HEK293 (cell line): Measurements from ENCODE around the gene CFAP46.

Source experiments
- CTCF ChIA-PET: fragments of 350-600 bp; formaldehyde crosslinking; extraction: SDS; loops from one replicate; lab custom pipeline; 2021; ENCODE audit warnings: antibody characterized with exemption; lab: Yijun Ruan, JAX
- POLR2A ChIA-PET: fragments of 300-600 bp; formaldehyde crosslinking; extraction: SDS; loops from one replicate; lab custom pipeline; 2020; ENCODE audit warnings: antibody characterized with exemption, inconsistent platforms; lab: Yijun Ruan, JAX
- H3K27ac ChIP-seq: fragments of 200-500 bp; sonication (Bioruptor generic); 2 replicates; pipeline ENCODE4 v1.5.1; 2014; ENCODE audit warnings: low read depth, low read length, control low read depth, inconsistent platforms; ENCODE audit errors: extremely low read depth
- H3K36me3 ChIP-seq, 2 experiments: fragments of 200-500 bp in 1 of 2; sonication (Bioruptor generic) in 1 of 2; 1 replicate in 1 of 2; 2 replicates in 1 of 2; pipeline ENCODE4 v1.5.1; 2014 to 2017; ENCODE audit warnings: inconsistent platforms in 2 of 2, low read length in 2 of 2; ENCODE audit not compliant: control insufficient read depth in 2 of 2, insufficient read depth in 1 of 2
- H3K4me1 ChIP-seq: fragments of 200-500 bp; sonication (Bioruptor generic); 2 replicates; pipeline ENCODE4 v1.5.1; 2014; ENCODE audit warnings: mild to moderate bottlenecking, low read length, inconsistent platforms; ENCODE audit not compliant: control insufficient read depth, insufficient read depth
- H3K4me3 ChIP-seq: 2 replicates; pipeline ENCODE4 v1.5.1; 2011; ENCODE audit warnings: low read depth, mild to moderate bottlenecking, control low read depth, low read length, moderate library complexity
- H3K9me3 ChIP-seq: fragments of 200-500 bp; sonication (Bioruptor generic); 2 replicates; pipeline ENCODE4 v1.5.1; 2014; ENCODE audit warnings: low read depth, low read length, inconsistent platforms; ENCODE audit not compliant: control insufficient read depth, insufficient read depth
- HOXC10 ChIP-seq: sonication (generic); formaldehyde crosslinking; IDR thresholded peaks from 2 replicates; pipeline ENCODE4 v1.8.1; 2023; ENCODE audit warnings: mild to moderate bottlenecking, missing genetic modification reagents
- KLF1 ChIP-seq: fragments of 450-650 bp; formaldehyde crosslinking; IDR thresholded peaks from 2 replicates; pipeline ENCODE4 v1.5.1; 2016; ENCODE audit warnings: missing biosample characterization, missing genetic modification characterization
- KLF7 ChIP-seq: fragments of 450-650 bp; formaldehyde crosslinking; IDR thresholded peaks from 2 replicates; pipeline ENCODE4 v1.5.1; 2016; ENCODE audit warnings: missing biosample characterization, missing genetic modification characterization, borderline replicate concordance
- KLF9 ChIP-seq: fragments of 450-650 bp; formaldehyde crosslinking; IDR thresholded peaks from 2 replicates; pipeline ENCODE4 v1.5.1; 2016; ENCODE audit warnings: missing biosample characterization, missing genetic modification characterization, low read depth
- YY1 ChIP-seq: fragments of 450-650 bp; formaldehyde crosslinking; IDR thresholded peaks from 2 replicates; pipeline ENCODE4 v1.5.1; 2018; ENCODE audit warnings: missing biosample characterization, missing genetic modification characterization
- ZNF169 ChIP-seq: fragments of 450-650 bp; formaldehyde crosslinking; IDR thresholded peaks from 2 replicates; pipeline ENCODE4 v1.5.1; 2016; ENCODE audit warnings: missing biosample characterization, missing genetic modification characterization
- ZNF221 ChIP-seq: fragments of 450-650 bp; formaldehyde crosslinking; IDR thresholded peaks from 2 replicates; pipeline ENCODE4 v1.5.1; 2017; ENCODE audit warnings: missing biosample characterization, missing genetic modification characterization, borderline replicate concordance
- ZNF37A ChIP-seq: fragments of 450-650 bp; IDR thresholded peaks from 2 replicates; pipeline ENCODE4 v1.5.1; 2018; ENCODE audit warnings: missing biosample characterization, missing genetic modification characterization
- ZNF423 ChIP-seq: fragments of 450-650 bp; formaldehyde crosslinking; IDR thresholded peaks from 2 replicates; pipeline ENCODE4 v1.5.1; 2016; ENCODE audit warnings: missing biosample characterization, missing genetic modification characterization
- ZNF514 ChIP-seq: fragments of 450-650 bp; formaldehyde crosslinking; IDR thresholded peaks from 2 replicates; pipeline ENCODE4 v1.5.1; 2016; ENCODE audit warnings: missing biosample characterization, missing genetic modification characterization
- ZNF571 ChIP-seq: fragments of 450-650 bp; formaldehyde crosslinking; IDR thresholded peaks from 2 replicates; pipeline ENCODE4 v1.5.0; 2017; ENCODE audit warnings: missing biosample characterization, missing genetic modification characterization
- ZNF654 ChIP-seq: fragments of 450-650 bp; formaldehyde crosslinking; IDR thresholded peaks from 2 replicates; pipeline ENCODE4 v1.5.1; 2016; ENCODE audit warnings: low read depth, missing biosample characterization, missing genetic modification characterization
- ZNF768 ChIP-seq: fragments of 450-650 bp; formaldehyde crosslinking; IDR thresholded peaks from 2 replicates; pipeline ENCODE4 v1.5.1; 2018; ENCODE audit warnings: missing biosample characterization, mild to moderate bottlenecking, missing genetic modification characterization
- TF ChIP-seq, protein P1 (sequence below): fragments of 450-650 bp; formaldehyde crosslinking; IDR thresholded peaks from 2 replicates; pipeline ENCODE4 v1.5.1; 2017; ENCODE audit warnings: missing biosample characterization, missing genetic modification characterization
- TF ChIP-seq, protein P2 (sequence below): fragments of 450-650 bp; formaldehyde crosslinking; IDR thresholded peaks from 2 replicates; pipeline ENCODE4 v1.5.1; 2016; ENCODE audit warnings: missing biosample characterization, missing genetic modification characterization
- TF ChIP-seq, protein P3 (sequence below): fragments of 450-650 bp; formaldehyde crosslinking; IDR thresholded peaks from 2 replicates; pipeline ENCODE4 v1.5.1; 2016; ENCODE audit warnings: missing biosample characterization, missing genetic modification characterization
- TF ChIP-seq, protein P4 (sequence below): fragments of 450-650 bp; formaldehyde crosslinking; IDR thresholded peaks from 2 replicates; pipeline ENCODE4 v1.5.1; 2016; ENCODE audit warnings: missing biosample characterization, missing genetic modification characterization
- TF ChIP-seq, protein P5 (sequence below): fragments of 450-650 bp; IDR thresholded peaks from 2 replicates; pipeline ENCODE4 v1.5.1; 2018; ENCODE audit warnings: missing biosample characterization, mild to moderate bottlenecking, missing genetic modification characterization

CFAP46 gene

DNA sequence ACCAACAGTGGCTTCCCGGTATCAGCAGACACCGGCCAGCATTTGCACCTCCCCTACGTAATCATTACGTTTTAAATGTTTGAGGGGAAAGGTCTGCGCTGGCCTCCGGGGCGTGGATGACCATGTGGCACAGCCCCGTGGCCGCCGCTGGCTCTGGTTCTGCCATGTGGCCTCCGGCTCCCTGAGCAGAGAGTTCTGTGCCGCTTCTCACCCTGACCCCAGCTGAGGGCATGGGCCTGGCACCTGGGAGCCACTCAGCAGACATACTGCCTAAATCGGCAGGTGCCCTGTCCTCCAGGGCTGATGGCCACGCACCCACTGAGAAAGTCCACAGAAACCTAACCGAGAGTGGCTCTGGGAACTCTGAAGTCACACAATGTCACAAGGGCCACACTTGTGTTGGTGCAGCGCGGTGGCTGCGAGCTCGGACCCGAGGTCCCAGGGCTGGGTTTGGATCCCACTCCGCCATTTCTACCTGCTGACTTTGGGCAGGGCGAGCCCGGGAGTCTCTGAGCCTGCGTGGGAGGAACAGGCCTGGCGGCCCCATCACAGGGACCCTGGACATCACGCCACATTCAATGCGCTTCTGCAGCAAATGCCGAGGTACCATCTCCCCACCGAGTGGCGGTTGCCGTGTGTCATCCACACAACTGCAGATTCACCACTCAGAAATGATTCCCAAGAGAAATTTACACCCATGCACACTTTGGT, 25.3 kb downstream of the CFAP46 start (continued):
- TF ChIP-seq, protein P1, sequence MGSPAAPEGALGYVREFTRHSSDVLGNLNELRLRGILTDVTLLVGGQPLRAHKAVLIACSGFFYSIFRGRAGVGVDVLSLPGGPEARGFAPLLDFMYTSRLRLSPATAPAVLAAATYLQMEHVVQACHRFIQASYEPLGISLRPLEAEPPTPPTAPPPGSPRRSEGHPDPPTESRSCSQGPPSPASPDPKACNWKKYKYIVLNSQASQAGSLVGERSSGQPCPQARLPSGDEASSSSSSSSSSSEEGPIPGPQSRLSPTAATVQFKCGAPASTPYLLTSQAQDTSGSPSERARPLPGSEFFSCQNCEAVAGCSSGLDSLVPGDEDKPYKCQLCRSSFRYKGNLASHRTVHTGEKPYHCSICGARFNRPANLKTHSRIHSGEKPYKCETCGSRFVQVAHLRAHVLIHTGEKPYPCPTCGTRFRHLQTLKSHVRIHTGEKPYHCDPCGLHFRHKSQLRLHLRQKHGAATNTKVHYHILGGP (tag by site-specific recombination) = no peak
- TF ChIP-seq ZNF514 (tag by site-specific recombination) (no peak), YY1 (tag by site-specific recombination) (no peak), ZNF768 (no peak)
- TF ChIP-seq, protein P2, sequence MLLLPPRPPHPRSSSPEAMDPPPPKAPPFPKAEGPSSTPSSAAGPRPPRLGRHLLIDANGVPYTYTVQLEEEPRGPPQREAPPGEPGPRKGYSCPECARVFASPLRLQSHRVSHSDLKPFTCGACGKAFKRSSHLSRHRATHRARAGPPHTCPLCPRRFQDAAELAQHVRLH = no peak
- TF ChIP-seq, protein P3, sequence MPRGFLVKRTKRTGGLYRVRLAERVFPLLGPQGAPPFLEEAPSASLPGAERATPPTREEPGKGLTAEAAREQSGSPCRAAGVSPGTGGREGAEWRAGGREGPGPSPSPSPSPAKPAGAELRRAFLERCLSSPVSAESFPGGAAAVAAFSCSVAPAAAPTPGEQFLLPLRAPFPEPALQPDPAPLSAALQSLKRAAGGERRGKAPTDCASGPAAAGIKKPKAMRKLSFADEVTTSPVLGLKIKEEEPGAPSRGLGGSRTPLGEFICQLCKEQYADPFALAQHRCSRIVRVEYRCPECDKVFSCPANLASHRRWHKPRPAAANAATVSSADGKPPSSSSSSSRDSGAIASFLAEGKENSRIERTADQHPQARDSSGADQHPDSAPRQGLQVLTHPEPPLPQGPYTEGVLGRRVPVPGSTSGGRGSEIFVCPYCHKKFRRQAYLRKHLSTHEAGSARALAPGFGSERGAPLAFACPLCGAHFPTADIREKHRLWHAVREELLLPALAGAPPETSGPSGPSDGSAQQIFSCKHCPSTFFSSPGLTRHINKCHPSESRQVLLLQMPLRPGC (tag by site-specific recombination) = no peak

DNA sequence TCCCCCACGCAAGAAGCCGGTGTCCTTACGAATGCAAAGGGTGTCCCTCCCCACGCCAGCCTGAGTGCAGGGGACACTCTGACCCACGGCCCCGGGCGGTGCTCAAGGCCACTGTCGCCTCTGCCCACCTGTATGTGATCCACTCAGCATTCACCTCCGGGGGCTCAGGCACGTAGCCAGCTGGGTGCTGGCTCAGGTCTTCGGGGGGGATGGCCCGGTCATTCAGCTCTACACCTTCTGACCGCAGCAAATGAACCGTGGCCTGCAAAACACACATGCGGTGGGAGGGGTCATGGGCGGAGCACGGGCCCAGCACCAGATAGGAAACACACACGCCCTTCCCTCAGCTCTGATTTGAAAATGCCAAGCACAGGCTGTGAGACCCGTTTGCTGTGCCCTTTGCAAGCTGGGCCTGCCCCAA, 25.9 kb downstream of the CFAP46 start:
- TF ChIP-seq KLF1 (tag by site-specific recombination) = peak; percentile 68; the same call in 1 of the 2 replicates
- TF ChIP-seq, protein P4, sequence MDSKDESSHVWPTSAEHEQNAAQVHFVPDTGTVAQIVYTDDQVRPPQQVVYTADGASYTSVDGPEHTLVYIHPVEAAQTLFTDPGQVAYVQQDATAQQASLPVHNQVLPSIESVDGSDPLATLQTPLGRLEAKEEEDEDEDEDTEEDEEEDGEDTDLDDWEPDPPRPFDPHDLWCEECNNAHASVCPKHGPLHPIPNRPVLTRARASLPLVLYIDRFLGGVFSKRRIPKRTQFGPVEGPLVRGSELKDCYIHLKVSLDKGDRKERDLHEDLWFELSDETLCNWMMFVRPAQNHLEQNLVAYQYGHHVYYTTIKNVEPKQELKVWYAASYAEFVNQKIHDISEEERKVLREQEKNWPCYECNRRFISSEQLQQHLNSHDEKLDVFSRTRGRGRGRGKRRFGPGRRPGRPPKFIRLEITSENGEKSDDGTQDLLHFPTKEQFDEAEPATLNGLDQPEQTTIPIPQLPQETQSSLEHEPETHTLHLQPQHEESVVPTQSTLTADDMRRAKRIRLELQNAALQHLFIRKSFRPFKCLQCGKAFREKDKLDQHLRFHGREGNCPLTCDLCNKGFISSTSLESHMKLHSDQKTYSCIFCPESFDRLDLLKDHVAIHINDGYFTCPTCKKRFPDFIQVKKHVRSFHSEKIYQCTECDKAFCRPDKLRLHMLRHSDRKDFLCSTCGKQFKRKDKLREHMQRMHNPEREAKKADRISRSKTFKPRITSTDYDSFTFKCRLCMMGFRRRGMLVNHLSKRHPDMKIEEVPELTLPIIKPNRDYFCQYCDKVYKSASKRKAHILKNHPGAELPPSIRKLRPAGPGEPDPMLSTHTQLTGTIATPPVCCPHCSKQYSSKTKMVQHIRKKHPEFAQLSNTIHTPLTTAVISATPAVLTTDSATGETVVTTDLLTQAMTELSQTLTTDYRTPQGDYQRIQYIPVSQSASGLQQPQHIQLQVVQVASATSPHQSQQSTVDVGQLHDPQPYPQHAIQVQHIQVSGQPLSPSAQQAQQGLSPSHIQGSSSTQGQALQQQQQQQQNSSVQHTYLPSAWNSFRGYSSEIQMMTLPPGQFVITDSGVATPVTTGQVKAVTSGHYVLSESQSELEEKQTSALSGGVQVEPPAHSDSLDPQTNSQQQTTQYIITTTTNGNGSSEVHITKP = no peak
- TF ChIP-seq, all 188 proteins: peak for 1
- ChIA-PET CTCF (interaction anchor here (0.5 kb wide), 1 partner anchor 136 kb away, joined by 3 read pairs; no protein-coding TSS in a partner anchor), POLR2A (no interaction called here)
- no peaks in the 10 kb centered on the region for H3K4me1 ChIP-seq
- H3K27ac ChIP-seq = no peak overlapping the region
- no peaks in the 10 kb centered on the region for H3K36me3 ChIP-seq
- no peaks in the 10 kb centered on the region for H3K9me3 ChIP-seq
- no peak overlapping the region for H3K4me3 ChIP-seq

DNA sequence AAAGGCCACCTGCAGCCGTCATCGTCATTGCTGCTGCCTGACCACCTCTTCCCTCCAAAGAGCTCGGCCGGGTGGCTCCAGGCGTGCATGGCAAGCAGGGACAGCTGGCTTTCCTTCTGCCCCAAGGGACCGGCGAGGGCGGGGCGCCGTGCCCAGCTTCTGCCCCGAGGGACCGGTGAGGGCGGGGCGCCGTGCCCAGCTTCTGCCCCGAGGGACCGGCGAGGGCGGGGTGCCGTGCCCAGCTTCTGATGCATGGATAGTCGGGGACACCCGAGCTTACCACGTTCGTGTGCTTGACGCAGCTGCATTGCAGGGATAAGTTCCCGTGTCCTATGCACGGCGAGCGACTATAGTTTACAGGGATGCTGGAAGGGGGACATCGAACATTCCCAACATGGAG, 27.0 kb downstream of the CFAP46 start:
- CTCF ChIA-PET = interaction anchor here (0.6 to 1.3 kb wide), 3 partner anchors 11 to 121 kb away, joined by 3 to 4 read pairs (median 3); no protein-coding TSS in a partner anchor
- TF ChIP-seq, protein P5, sequence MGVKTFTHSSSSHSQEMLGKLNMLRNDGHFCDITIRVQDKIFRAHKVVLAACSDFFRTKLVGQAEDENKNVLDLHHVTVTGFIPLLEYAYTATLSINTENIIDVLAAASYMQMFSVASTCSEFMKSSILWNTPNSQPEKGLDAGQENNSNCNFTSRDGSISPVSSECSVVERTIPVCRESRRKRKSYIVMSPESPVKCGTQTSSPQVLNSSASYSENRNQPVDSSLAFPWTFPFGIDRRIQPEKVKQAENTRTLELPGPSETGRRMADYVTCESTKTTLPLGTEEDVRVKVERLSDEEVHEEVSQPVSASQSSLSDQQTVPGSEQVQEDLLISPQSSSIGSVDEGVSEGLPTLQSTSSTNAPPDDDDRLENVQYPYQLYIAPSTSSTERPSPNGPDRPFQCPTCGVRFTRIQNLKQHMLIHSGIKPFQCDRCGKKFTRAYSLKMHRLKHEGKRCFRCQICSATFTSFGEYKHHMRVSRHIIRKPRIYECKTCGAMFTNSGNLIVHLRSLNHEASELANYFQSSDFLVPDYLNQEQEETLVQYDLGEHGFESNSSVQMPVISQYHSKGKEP (tag by site-specific recombination) = no peak
- TF ChIP-seq ZNF37A (tag by site-specific recombination) (no peak), ZNF423 (tag by site-specific recombination) (no peak), ZNF654 (tag by site-specific recombination) (no peak), HOXC10 (no peak), ZNF169 (tag by site-specific recombination) (no peak), KLF7 (tag by site-specific recombination) (no peak), ZNF571 (no peak), KLF9 (no peak), ZNF221 (no peak)
- Histone ChIP-seq H3K4me3 (no peak overlapping the region), H3K9me3 (no peaks in the 10 kb centered on the region), H3K36me3 (no peaks in the 10 kb centered on the region), H3K27ac (no peak overlapping the region), H3K4me1 (no peaks in the 10 kb centered on the region)
- POLR2A ChIA-PET = no interaction called here
